ENCODE results near the gene ZNF837.
"Not testable (repeated sequence)": the region's sequence is repeated elsewhere in the genome, so short reads cannot be mapped to it uniquely, and the experiment has no call there.

The ZNF837 gene

DNA sequence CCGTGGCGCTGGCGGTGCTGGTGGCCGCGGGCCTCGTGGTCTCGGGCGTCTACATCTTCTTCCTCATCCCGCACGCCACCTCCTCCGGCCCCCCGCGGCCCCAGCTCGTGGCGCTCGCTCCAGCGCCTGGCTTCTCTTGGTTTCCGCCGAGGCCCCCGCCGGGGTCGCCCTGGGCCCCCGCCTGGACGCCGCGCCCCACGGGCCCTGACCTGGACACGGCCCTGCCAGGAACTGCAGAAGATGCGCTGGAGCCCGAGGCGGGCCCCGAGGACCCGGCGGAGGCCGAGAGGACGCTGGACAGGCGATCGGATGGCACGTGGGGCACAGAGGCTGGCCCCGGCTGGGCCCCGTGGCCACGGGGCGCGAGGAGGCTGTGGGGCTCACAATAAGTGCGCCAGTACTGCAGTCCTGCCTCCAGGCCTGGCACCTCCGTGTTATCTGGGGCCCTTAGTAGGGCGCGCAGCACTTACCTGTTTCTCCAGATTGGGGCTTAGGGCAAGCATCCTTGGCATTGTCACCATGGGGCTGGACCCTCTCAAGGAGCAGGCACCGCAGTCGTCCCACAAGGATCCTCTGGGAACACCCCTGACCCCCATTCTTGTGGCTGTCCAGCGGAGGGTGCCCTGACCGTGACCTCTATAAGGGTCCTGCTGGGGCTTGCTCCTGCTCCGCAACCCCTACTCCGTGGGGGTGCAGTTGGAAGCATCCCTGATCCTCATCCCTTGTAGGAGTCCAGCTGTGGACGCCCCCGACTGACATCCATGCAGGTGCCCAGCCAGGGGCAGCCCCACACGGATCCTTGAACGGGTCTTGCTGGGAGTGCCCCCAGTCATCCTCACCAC lies 16.1 kb upstream of the ZNF837 start:
- no peak for DNase-seq (ENCODE audit: low read depth in 2 of 2)

DNA sequence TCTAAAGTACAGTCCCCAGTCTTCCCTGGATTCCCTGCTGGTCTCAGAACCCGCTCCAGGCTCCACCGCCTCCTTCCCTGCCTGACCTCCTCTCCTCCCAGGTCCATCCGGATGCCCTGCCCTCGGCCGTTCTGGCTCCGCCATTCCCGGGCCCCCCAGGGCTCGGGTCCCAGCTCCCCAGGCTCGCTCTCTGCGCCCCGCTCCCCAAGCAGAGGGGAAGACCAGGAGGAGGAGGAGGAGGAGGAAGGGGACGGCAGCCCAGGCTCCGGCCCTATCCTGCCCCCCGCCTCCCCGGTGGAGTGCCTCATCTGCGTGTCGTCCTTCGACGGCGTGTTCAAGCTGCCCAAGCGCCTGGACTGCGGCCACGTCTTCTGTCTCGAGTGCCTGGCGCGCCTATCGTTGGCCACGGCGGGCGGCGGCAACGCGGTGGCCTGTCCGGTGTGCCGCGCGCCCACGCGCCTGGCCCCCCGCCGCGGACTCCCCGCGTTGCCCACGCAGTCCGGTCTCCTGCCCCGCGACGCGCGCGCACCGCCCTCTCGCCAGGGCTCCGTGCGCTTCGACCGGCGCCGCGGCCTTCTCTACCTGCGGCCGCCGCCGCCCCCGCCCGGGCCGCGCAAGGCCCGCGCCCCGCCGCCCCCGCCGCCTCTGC lies 15.3 kb upstream of the ZNF837 start:
- no peak for DNase-seq (ENCODE audit: low read depth in 2 of 2)

DNA sequence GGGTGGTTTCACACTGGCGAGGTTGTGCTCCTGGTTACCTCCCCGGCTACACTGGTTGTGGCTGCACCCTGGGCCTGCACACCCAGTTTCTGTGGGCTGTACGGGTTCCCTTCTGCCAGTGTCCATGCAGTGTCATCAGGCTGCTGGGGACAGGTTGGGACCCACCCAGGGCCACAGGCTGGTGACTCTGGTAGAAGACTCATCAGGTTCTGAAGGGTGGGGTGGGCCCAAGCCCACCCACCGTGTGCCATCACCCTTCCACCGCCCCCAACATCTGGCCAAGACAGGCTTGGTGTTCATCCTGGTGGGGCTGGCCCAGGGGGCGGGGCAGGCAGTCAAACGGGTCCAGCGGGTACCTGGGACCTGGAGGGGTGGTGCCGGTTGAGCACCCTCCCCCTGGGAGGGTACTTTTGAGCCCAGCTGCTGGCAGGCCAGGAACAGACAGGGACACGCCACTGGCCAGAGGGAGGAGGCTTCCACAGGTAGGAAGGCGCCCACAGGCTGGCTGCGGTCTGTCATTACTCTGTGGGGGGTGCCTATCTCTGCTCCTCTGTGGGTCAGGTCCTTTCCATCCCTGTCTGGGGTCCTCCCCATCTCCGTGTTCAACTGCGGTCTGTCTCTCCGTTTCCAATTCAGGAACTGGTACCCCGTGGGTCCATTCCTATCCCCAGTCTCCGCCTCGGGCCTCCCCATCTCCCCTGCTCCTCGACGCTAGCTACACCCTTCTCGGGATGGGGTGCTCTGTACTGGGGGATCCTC lies 14.6 kb upstream of the ZNF837 start, which contains the start of gene RNF225:
Gene RNF225, plus strand, starts transcription at position 437 of the 759 bp plus-strand sequence. CDS start 434 bp downstream, outside the sequence.
- DNase-seq (ENCODE audit: low read depth in 2 of 2) = no peak

DNA sequence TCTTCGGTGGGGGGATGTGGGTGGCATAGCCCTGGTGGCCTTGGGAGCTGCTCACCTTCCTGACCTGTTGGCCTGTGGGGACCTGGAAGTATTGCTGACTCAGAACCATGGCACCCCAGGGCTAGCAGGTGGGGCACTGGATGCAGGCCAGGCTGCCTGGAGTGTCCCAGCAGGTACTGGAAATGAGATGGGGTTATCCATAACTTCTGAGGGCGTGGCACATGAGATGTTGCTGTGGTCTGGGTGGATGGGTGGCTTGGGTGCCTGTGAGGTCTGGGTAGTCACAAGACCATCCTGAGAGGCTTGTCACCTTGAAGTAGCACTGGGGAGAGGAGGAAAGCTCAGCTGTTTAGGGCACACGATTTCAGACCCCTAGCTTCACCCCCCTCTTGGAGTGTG lies 14.0 kb upstream of the ZNF837 start:
- DNase-seq (ENCODE audit: low read depth in 2 of 2) = no peak

GRCh38 chr19:58393725-58394033 lies 12.8 kb upstream of the ZNF837 start:
- no peak for DNase-seq (ENCODE audit: low read depth in 2 of 2)

DNA sequence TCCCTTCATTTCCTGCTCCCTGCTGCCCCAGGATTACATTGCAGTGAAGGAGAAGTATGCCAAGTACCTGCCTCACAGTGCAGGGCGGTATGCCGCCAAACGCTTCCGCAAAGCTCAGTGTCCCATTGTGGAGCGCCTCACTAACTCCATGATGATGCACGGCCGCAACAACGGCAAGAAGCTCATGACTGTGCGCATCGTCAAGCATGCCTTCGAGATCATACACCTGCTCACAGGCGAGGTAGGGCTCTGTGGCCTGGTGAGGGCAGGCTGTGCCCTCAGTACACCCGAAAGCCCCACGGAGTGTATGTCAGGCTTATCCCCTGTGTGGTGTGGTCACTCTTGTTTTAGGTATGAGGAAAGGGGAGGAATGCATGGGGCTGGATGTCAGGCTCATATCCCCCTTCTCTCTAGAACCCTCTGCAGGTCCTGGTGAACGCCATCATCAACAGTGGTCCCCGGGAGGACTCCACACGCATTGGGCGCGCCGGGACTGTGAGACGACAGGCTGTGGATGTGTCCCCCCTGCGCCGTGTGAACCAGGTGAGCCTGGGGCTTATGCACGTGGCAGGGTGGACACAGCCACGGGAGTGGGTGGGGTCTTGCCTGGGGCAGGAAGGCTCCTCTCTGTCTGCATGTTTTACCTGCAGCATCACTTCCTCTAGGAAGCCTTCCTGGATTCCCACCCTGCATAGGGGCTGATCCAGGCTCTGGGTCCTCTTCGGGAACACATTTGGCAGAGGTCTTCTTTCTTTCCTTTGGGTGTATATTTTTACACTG lies 12.3 kb upstream of the ZNF837 start:
- DNase-seq (ENCODE audit: low read depth in 2 of 2) = no peak

DNA sequence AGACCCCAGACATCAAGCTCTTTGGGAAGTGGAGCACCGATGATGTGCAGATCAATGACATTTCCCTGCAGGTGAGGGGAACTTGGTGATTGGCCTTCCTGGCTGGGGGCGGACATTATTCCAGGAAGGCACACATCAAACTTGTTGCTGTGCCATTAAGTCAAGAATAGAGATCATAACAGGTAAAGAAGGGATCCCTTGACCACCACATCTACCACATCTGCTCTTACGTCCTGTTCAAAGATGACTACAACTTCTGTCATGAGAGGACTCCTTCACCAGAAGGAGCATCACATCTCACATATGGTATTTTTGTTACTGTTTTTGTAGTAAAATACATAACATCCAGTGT lies 7.3 kb upstream of the ZNF837 start:
- DNase-seq (ENCODE audit: low read depth in 2 of 2) = no peak

- DNase-seq (ENCODE audit: low read depth in 2 of 2) = no peak
Measured at GRCh38 chr19:58387338-58388174, 6.7 kb upstream of the ZNF837 start.

DNA sequence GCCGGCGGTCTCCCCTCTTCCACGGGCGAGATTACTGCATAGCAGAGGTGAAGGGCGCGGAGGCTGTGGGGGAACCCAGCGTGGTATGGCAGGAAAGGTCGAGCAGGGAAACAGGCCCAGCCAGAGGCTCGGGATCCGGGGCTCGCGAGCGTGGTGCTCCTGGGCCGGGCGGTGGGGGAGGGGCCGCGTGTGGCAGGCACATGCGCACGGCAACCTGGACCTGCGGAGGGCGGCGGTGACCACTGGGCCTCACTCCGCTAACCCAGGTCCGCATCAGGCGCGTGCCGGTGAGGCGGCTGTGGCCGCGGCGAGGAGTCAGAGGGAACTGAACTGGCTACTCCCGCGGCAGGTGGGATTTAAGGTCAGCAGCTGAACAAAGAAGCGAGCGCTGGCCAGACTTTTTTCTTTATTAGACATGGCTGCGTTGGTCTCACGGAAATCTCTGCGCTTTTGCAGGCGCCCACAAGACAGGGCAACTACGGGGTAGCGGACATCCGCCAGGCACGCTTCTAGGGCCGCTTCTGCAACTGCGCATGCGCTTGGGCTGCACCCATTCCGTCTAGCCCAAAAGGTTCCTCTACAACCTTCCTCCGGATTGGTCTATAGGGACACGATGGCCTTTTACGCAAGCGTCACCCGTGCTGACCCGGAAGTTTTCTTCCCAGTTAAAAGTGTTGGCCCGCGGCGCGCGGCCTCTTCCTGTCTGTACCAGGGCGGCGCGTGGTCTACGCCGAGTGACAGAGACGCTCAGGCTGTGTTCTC lies 5.9 kb upstream of the ZNF837 start, which contains the start of gene RPS5:
Gene RPS5, plus strand, starts transcription at position 694 of the 762 bp plus-strand sequence. CDS start 869 bp downstream, outside the sequence.
- DNase-seq (ENCODE audit: low read depth in 2 of 2) = peak; percentile 89 to 90

DNA sequence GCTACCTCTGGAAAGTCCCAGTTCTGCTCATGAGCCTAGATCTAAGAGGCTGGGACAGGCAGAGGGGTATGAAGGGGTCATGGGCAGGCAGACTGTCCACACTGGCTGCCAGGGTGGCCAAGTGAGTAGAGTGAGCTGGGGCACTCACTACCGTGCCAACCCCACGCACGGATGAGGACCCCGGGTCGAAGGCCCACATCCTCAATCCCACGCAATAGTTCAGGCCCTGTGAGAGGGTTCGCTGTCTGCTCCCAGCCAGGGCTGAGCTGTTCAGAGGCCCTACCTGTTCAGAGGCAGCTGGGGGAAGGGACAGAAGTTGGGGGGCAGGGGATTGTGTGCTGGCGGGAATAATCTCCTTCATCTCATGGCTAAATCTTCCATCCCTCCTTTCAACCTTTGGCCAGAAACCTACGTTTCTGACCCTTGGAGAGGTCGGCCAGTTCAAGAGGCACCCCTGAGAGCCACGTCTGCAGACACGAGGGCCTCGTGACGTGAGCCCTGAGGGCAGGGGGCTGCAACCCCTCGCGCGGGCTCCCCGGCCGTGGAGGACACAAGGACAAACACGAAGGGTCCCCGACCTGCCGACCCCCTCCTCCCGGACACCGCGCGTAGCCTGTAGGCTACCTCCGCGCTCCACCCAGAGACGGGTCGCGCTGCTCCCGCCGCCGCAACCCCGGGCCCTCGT lies 5.2 kb upstream of the ZNF837 start:
- DNase-seq (ENCODE audit: low read depth in 2 of 2) = peak in 1 of 2 experiments; percentile 25

DNA sequence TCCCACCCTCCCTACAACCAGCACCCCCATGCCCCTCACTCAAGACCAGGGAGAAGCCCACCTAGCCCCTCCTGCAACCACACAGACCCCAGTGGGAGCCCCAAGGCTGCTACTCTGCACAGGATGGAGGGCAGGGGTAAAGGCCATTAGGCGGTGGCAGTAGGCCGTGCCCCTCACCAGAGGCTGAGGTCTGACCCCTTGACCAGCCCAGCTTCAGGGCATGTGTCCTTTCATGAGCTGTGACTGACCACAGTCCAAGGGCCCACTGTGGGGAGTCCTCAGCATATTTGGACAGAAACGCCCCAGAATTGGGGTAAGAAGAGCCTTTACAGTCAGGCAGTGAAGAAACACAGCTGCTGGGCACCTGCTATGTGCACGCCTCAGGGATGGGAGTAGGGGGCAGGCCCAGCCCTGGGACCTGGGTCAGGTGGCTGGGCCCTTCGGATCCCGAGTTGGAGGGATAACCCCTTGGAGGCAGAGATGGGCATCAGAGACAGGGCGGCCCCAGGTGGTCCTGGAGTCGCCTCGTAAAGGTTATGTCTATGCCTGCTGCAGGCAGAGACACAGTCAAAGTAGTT lies 4.6 kb upstream of the ZNF837 start:
- no peak for DNase-seq (ENCODE audit: low read depth in 2 of 2)

DNA sequence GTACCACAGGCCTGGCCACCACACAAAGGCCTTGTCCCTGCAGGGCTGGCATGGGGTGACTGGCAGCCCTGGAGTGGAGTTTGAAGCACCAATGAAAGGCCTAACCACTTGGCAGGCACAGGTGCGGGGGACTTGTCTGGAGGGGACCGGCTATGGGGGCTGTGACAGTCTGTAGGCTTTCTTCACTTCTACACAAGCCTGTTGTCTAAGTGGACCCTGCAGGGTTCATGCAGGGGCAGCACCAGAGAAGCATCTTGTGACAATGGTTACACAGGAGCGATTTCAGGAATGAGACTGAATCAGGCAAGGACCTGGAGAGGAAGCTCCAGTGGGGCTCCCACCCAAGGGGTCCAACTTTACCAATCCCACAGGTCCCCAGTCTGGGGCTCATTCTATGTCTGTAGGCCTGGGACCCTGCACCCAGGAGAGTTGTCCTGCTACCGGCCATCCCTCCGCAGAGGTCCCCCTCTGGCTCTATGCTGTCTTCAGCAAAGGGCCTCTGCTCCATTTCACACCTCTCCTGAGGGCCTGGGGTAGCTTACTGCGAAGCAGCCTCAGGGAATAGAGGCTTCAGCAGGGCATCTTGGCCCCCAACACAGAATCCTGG lies 2.3 kb upstream of the ZNF837 start:
- DNase-seq (ENCODE audit: low read depth in 2 of 2) = no peak

DNA sequence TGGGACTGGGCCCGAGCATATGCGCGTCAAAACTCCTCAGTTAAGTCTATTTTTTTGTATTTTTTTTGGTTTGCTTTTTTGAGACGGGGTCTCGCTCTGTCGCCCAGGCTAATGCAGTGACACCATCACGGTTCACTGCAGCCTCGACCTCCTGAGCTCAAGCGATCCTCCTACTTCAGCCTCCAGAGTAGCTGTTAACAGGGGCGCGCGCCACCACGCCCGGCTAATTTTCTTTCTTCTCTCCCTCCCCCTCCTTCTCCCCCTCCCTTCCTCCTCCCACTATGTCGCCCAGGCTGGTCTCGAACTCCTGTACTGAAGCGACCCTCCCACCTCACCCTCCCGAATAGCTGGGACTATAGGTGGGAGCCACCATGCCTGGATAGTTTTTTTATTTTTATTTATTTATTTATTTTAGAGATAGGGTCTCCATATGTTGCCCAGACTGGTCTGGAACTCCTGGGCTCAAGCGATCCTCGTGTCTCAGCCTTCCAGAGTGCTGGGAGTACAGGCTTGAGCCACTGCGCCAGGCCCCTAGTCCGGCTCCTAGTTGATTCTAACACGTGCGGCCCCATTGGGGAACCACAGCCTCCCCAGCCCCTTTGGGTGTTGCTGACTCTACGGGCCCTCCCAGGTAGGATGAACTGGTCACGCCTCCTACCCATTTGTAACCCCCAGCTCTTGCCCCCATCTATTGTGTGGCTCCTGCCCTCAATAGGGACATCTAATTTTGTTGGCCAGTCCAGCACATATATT lies 806 bp upstream of the ZNF837 start:
- no peak for DNase-seq (ENCODE audit: low read depth in 2 of 2)

DNA sequence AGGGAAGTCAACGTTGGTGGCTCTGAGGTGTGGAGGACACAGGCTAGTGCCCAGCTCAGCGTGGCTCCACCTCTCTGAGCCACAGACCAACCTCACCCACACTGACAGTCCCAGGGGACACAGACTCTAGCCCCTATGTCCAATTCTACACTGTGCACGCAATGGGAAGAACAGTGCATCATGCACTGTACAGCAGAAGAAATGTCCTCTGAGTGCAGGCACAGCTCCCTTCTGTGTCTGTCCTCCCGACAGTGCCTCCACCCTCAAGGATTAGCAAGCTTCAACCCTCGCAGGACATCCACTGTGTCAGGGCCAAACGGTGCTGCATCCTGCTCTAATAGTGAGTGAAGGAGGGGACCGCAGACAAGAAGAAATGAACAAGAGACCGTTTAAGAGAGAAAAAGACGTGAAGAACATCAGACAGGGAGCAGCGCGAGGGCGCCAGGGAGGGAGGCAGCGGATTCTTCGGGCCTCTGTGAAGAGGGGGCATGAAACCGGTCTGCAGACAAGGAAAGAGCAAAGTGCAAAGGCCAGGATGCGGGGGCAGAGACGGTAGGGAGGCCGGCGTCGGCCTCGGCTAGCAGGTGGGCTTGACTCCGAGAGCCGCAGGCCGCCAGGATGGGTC lies 681 bp downstream of the ZNF837 start:
- no peak for DNase-seq (ENCODE audit: low read depth in 2 of 2)

DNA sequence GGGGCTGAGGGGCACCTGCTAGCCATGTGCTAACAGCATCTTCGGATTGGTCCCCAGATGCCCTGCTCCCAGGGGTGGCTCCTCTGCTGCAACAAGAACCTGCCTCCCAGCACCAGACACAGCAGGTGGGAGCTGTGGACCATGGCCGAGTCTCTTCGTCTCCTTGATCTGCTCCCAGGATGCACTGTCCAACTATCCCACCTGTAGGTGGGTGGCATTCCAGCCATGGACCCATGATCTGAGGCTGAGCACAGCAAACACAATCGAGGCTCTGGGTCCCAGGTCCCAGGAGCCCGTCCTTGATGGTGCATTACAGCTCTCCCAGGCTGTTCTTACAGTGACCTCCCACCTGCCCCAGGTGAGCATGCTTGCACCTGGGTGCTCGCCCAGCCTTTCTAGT lies 1.6 kb downstream of the ZNF837 start:
- no peak for DNase-seq (ENCODE audit: low read depth in 2 of 2)

GRCh38 chr19:58376724-58377123 lies 4.1 kb downstream of the ZNF837 start:
- not testable (repeated sequence) for DNase-seq (ENCODE audit: low read depth in 2 of 2)

DNA sequence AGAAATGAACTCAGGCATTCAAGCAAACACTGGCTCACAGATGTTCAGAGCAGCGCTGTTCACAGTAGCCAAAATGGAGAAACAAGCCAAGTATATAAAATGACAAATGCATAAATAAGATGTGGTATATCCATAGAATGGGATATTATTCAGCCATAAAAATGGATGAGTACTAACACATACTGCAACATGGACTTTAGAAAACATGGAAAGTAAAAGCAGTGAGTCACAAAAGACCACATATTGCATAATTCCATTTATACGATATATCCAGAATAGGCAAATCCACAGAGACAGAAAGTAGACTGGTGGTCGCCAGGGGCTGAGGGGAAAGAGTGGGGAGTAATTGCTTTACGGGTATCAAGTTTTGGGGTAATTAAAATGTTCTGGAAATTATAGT lies 6.6 kb downstream of the ZNF837 start:
- DNase-seq (ENCODE audit: low read depth in 2 of 2) = no peak

Data from stimulated activated CD4-positive, alpha-beta T cell treated with anti-CD3 and anti-CD28 coated beads, Interleukin-12 subunit alpha, Interleukin-12 subunit beta, amount 100 ng/mL, for 24 hours (primary cell).